Nephron (organoid): ENCODE measurements around the gene TUBGCP6.

Experiments
- H3K27ac Mint-ChIP-seq, 3 experiments: 2 replicates each; pipeline ENCODE4 v1.8.0; 2020; ENCODE audit warnings: mixed read lengths in 3 of 3, mild to moderate bottlenecking in 2 of 3, moderate library complexity in 1 of 3
- H3K27me3 Mint-ChIP-seq: 2 replicates; pipeline ENCODE4 v1.8.0; 2021; ENCODE audit warnings: low read depth, mild to moderate bottlenecking, moderate library complexity, mixed read lengths
- H3K36me3 Mint-ChIP-seq: 2 replicates; pipeline ENCODE4 v1.8.0; 2020; ENCODE audit warnings: low read depth, mixed read lengths
- H3K4me1 Mint-ChIP-seq: 2 replicates; pipeline ENCODE4 v1.8.0; 2020; ENCODE audit warnings: mixed read lengths
- H3K4me3 Mint-ChIP-seq, 3 experiments: 2 replicates each; pipeline ENCODE4 v1.8.0; 2020; ENCODE audit warnings: mild to moderate bottlenecking in 3 of 3, mixed read lengths in 3 of 3, moderate library complexity in 2 of 3
- H3K9me3 Mint-ChIP-seq: 2 replicates; pipeline ENCODE4 v1.8.0; 2020; ENCODE audit warnings: mixed read lengths
- TF ChIP-seq, protein P1 (sequence below), 3 experiments: fragments of 200-600 bp; sonication (generic); IDR thresholded peaks; one replicate each; pipeline ENCODE4 v1.5.0; 2021; ENCODE audit warnings: antibody characterized with exemption in 3 of 3; ENCODE audit not compliant: unreplicated experiment in 3 of 3

TUBGCP6 gene

DNA sequence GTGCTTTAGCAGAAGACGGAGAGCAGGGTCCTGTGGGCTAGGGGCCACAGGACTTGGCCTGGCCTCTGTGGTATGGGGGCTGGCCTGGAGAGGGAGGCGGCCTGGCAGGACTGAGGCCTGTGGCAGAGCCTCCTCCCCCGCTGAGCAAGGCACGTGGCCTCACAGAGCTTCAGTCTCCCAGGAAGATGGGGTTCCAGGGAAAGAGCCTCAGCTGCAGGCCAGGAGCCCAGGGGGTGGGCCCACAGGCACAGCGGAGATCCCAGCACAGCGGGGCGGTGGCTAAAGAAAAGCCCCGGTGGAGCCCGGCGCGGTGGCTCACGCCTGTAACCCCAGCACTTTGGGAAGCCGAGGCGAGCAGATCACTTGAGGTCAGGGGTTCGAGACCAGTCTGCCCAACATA is 14.5 kb upstream of the TUBGCP6 start:
- no peaks in the 10 kb centered on the region for H3K9me3 Mint-ChIP-seq
- peaks cover 6% of the 10 kb centered on the region for H3K27me3 Mint-ChIP-seq
- TF ChIP-seq, protein P1, sequence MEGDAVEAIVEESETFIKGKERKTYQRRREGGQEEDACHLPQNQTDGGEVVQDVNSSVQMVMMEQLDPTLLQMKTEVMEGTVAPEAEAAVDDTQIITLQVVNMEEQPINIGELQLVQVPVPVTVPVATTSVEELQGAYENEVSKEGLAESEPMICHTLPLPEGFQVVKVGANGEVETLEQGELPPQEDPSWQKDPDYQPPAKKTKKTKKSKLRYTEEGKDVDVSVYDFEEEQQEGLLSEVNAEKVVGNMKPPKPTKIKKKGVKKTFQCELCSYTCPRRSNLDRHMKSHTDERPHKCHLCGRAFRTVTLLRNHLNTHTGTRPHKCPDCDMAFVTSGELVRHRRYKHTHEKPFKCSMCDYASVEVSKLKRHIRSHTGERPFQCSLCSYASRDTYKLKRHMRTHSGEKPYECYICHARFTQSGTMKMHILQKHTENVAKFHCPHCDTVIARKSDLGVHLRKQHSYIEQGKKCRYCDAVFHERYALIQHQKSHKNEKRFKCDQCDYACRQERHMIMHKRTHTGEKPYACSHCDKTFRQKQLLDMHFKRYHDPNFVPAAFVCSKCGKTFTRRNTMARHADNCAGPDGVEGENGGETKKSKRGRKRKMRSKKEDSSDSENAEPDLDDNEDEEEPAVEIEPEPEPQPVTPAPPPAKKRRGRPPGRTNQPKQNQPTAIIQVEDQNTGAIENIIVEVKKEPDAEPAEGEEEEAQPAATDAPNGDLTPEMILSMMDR (IDR thresholded peaks at IDR 0.05; ENCODE audit: unreplicated experiment in 3 of 3), result no peak
- peak overlapping the region; percentile 61 to 74 (median 70) for H3K4me3 Mint-ChIP-seq
- H3K36me3 Mint-ChIP-seq, result no peaks in the 10 kb centered on the region
- no peak overlapping the region for H3K27ac Mint-ChIP-seq
- no peaks in the 10 kb centered on the region for H3K4me1 Mint-ChIP-seq

DNA sequence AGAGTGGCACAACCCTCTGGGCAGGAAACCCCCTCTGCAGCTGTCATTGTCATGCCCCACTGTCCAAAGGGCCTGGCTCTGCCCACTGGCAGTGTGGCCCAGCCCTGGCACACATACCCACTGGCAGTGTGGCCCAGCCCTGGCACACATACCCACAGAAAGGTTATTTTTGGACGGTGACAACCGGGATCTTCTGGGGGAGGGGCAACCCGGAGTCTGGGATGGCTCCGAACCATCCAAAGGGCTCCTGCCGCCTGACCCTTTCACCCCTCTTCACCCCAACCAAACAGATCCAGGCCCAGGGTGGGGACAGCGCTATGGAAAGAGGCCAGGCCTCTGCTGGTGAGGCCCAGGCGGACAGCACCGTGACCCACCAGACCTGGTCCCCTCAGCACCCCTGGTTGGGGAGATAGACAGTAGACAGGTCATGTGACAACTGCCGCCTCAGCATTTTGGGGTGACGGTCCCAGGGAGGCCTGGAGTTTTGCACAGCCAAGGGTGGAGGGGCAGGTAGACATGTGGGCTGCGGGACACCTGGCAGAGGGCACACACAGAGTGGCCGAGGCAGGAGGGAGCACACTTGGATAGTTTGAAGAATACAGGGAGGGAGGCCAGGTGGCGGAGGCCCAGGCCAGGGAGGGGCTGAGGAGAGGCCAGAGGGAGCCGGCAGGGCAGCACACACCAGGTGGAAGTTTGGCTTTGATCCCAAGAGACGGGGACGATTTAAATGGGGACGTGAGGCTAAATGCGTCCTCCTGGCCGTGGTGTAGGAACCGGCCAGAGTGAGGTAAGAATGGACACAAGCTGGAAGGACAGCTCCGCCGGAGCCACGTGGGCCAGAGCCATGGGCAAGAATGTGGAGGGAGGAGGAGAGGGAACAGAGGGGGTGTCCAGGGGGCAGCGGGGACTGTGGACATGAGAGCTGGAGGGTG is 13.8 kb upstream of the TUBGCP6 start:
- no peaks in the 10 kb centered on the region for H3K4me1 Mint-ChIP-seq
- no peaks in the 10 kb centered on the region for H3K9me3 Mint-ChIP-seq
- peaks cover 6% of the 10 kb centered on the region for H3K27me3 Mint-ChIP-seq
- no peaks in the 10 kb centered on the region for H3K36me3 Mint-ChIP-seq
- peak overlapping the region; percentile 58 to 74 (median 70) for H3K4me3 Mint-ChIP-seq
- no peak overlapping the region for H3K27ac Mint-ChIP-seq
- TF ChIP-seq, protein P1 (IDR thresholded peaks at IDR 0.05; ENCODE audit: unreplicated experiment in 3 of 3), result no peak

DNA sequence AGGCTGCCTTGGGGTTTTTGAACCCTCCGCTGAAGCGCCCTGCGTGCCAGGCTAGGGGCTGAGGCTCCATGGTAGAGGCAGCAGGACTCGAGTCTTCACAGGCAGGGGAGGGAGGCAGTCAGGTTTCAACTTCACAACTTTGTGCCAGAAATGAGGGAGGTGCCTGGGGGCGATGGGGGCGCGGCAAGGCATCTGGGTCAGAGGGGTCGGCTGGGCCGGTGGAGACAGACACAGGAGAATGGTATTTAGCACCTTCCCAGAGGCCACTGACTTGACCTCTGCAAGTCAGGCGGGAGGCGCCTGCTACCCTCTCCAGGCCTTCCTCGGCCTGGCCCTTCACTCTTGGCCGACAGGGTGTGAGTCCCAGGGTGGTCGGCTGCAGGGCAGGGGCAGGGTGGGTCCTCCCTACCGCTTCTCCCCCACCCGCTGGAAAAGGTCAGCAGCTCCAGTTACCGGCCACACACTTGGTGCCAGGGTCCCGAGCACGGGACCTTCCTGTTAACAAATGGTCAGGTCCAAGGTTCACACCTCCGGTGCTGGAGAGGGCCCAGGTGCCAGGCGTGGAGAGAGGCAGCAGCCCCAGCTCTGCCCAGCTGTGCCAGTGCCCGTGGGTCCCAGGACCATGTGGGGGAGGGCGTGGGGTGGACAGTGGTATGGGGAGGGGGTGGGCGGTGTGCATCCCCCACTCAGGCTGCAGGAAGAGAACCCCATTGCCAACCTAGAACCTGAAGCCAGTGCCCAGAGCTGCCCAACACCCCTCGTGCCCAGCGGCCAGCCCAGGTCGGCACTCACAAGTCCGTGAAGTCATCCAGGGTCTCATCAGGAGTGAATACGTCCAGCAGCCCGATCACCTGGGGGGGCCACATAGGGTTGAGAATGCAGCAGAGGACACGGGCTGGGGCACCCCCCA is 12.9 kb upstream of the TUBGCP6 start:
- Mint-ChIP-seq H3K9me3 (no peaks in the 10 kb centered on the region), H3K27me3 (peaks cover 6% of the 10 kb centered on the region), H3K4me3 (no peak overlapping the region), H3K4me1 (no peaks in the 10 kb centered on the region), H3K36me3 (no peaks in the 10 kb centered on the region), H3K27ac (no peak overlapping the region)
- TF ChIP-seq, protein P1 (IDR thresholded peaks at IDR 0.05; ENCODE audit: unreplicated experiment in 3 of 3), result no peak

DNA sequence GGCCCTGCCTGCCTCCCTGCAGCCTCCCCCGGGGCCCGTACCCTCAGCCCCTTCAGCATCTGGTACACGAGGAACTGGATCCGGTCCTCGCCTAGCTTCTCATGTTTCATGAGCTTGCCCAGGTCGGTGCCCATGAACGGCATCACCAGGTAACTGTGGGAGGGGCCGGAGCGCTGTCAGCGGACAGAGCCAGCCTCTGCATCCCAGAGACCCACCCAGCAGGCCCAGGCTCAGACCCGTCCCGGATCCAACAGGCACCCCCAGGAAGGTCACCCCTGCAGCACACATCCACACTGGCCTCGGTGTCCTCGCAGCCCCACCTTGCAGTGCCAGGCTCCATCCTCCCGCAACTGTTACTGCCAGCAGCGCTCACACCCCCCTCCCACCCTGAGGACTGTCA is 12.2 kb upstream of the TUBGCP6 start:
- no peaks in the 10 kb centered on the region for H3K9me3 Mint-ChIP-seq
- H3K36me3 Mint-ChIP-seq, result no peaks in the 10 kb centered on the region
- TF ChIP-seq, protein P1 (IDR thresholded peaks at IDR 0.05; ENCODE audit: unreplicated experiment in 3 of 3), result no peak
- no peak overlapping the region for H3K4me3 Mint-ChIP-seq
- H3K4me1 Mint-ChIP-seq, result no peaks in the 10 kb centered on the region
- H3K27me3 Mint-ChIP-seq, result peaks cover 2% of the 10 kb centered on the region
- no peak overlapping the region for H3K27ac Mint-ChIP-seq

DNA sequence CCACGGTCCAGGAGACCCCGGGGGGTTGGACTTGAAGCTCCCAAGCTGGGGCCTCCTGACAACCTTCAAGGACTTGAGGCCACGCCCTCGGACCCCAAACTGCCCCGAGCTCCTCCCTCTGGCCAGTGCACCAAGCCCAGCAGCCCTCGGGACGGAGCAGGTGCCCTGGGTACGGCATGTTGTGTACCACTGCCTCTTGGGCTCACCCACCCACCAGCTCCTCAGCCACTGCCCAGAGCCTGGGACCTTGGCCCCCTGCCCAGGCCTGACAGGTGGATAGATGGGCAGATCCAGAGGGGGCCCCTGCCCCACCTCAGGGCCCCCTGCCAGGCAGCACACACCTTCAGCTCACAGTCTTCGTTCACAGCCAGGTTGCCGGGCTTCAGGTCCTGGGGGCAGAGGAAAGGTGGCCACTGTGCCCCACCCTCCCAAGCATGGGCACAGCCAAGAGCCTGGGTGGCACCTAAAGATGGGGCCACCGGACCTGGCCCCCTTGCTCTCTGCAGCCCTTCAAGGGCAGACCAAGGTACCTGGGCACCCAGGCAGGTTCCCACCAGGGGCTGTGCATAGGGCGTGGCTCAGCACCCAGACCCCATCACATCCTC is 11.5 kb upstream of the TUBGCP6 start:
- TF ChIP-seq, protein P1 (IDR thresholded peaks at IDR 0.05; ENCODE audit: unreplicated experiment in 3 of 3), result no peak
- Mint-ChIP-seq H3K9me3 (no peaks in the 10 kb centered on the region), H3K27ac (no peak overlapping the region), H3K4me3 (no peak overlapping the region), H3K4me1 (no peaks in the 10 kb centered on the region), H3K36me3 (no peaks in the 10 kb centered on the region), H3K27me3 (no peaks in the 10 kb centered on the region)
